Measurements from ENCODE around the gene RB1.

RB1 gene

GRCh38 chr13:48504606-48505005 lies 201.1 kb downstream of the RB1 start:
- no peak for TF ChIP-seq REST (IDR thresholded peaks at IDR 0.05; ENCODE audit: insufficient read depth in 1 of 2, low read depth in 2 of 2, low read length in 2 of 2)
- no peak for TF ChIP-seq FOXP2 (optimal IDR thresholded peaks at IDR 0.05; ENCODE audit: borderline replicate concordance, extremely low read depth, extremely low read length, insufficient read depth)
- no peak for TF ChIP-seq SIN3A (IDR thresholded peaks at IDR 0.05; ENCODE audit: borderline replicate concordance, insufficient read depth, low read length)
- TF ChIP-seq TAF1 (IDR thresholded peaks at IDR 0.05; ENCODE audit: borderline replicate concordance, insufficient read depth, low read length) = no peak
- no peak for TF ChIP-seq POLR2AphosphoS5 (IDR thresholded peaks at IDR 0.05; ENCODE audit: low read depth, low read length)

- no peak for TF ChIP-seq TAF1 (IDR thresholded peaks at IDR 0.05; ENCODE audit: borderline replicate concordance, insufficient read depth, low read length)
- no peak for TF ChIP-seq FOXP2 (optimal IDR thresholded peaks at IDR 0.05; ENCODE audit: borderline replicate concordance, extremely low read depth, extremely low read length, insufficient read depth)
- TF ChIP-seq SIN3A (IDR thresholded peaks at IDR 0.05; ENCODE audit: borderline replicate concordance, insufficient read depth, low read length) = no peak
- TF ChIP-seq REST (IDR thresholded peaks at IDR 0.05; ENCODE audit: insufficient read depth in 1 of 2, low read depth in 2 of 2, low read length in 2 of 2) = no peak
- TF ChIP-seq POLR2AphosphoS5 (IDR thresholded peaks at IDR 0.05; ENCODE audit: low read depth, low read length) = no peak
These were observed 201.5 kb downstream of the RB1 start for GRCh38 chr13:48505012-48505411.

- no peak for TF ChIP-seq POLR2AphosphoS5 (IDR thresholded peaks at IDR 0.05; ENCODE audit: low read depth, low read length)
- TF ChIP-seq TAF1 (IDR thresholded peaks at IDR 0.05; ENCODE audit: borderline replicate concordance, insufficient read depth, low read length) = no peak
- TF ChIP-seq SIN3A (IDR thresholded peaks at IDR 0.05; ENCODE audit: borderline replicate concordance, insufficient read depth, low read length) = no peak
- TF ChIP-seq FOXP2 (optimal IDR thresholded peaks at IDR 0.05; ENCODE audit: borderline replicate concordance, extremely low read depth, extremely low read length, insufficient read depth) = no peak
These were observed 202.1 kb downstream of the RB1 start for GRCh38 chr13:48505597-48506091.

GRCh38 chr13:48506092-48506701 lies 202.6 kb downstream of the RB1 start:
- TF ChIP-seq REST (IDR thresholded peaks at IDR 0.05; ENCODE audit: insufficient read depth in 1 of 2, low read depth in 2 of 2, low read length in 2 of 2) (no peak), TAF1 (IDR thresholded peaks at IDR 0.05; ENCODE audit: borderline replicate concordance, insufficient read depth, low read length) (no peak), SIN3A (IDR thresholded peaks at IDR 0.05; ENCODE audit: borderline replicate concordance, insufficient read depth, low read length) (no peak), FOXP2 (optimal IDR thresholded peaks at IDR 0.05; ENCODE audit: borderline replicate concordance, extremely low read depth, extremely low read length, insufficient read depth) (no peak), POLR2AphosphoS5 (IDR thresholded peaks at IDR 0.05; ENCODE audit: low read depth, low read length) (no peak)

- no peak for TF ChIP-seq FOXP2 (optimal IDR thresholded peaks at IDR 0.05; ENCODE audit: borderline replicate concordance, extremely low read depth, extremely low read length, insufficient read depth)
- no peak for TF ChIP-seq POLR2AphosphoS5 (IDR thresholded peaks at IDR 0.05; ENCODE audit: low read depth, low read length)
- no peak for TF ChIP-seq SIN3A (IDR thresholded peaks at IDR 0.05; ENCODE audit: borderline replicate concordance, insufficient read depth, low read length)
- no peak for TF ChIP-seq REST (IDR thresholded peaks at IDR 0.05; ENCODE audit: insufficient read depth in 1 of 2, low read depth in 2 of 2, low read length in 2 of 2)
- no peak for TF ChIP-seq TAF1 (IDR thresholded peaks at IDR 0.05; ENCODE audit: borderline replicate concordance, insufficient read depth, low read length)
These were observed 203.5 kb downstream of the RB1 start for GRCh38 chr13:48507021-48507420.

Measured in PFSK-1 (cell line).